Measurements from ENCODE around the gene SH3RF2. TPM values are rescaled to one million over a fixed set of nuclear protein-coding genes. Genes with fewer than 3 reads are reported as not detected.
"Not testable (repeated sequence)": the region's sequence is repeated elsewhere in the genome, so short reads cannot be mapped to it uniquely, and the experiment has no call there.

Gene SH3RF2
- total RNA-seq, 2 experiments from 2014 or later = not detected

DNA sequence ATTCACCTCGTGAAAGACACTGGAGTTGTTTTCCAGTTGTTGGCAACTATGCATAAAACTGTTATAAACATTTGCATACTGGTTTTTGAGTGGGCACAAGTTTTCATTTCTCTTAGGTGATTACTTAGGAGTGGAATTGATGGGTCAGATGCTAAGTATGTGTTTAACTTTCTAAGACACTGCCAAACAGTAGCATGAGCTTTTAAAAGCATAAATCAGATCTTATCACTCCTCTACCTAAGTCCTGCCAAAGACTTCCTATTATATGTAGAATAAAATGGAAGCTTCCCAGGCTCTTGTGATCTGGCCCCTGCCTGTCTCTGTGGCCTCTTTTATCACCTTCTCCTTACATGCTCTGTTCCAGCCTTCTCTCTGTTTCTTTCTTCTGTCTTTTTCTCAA, 72.6 kb downstream of the SH3RF2 start:
- Histone ChIP-seq H3K9me2 (ENCODE audit: insufficient read depth, low read length) (no peaks in the 10 kb centered on the region), H2AFZ (ENCODE audit: low read length) (no peak overlapping the region), H3K27ac (ENCODE audit: low read depth, low read length, poor library complexity, severe bottlenecking) (no peak overlapping the region), H3K79me2 (ENCODE audit: insufficient read depth, low read depth, low read length) (no peaks in the 10 kb centered on the region), H3K4me1 (ENCODE audit: insufficient read depth, low read length, poor library complexity, severe bottlenecking) (no peaks in the 10 kb centered on the region), H3K9me3 (ENCODE audit: low read length) (no peaks in the 10 kb centered on the region), H3K4me2 (ENCODE audit: low read length) (no peak overlapping the region), H3K36me3 (ENCODE audit: insufficient read depth, low read length) (no peaks in the 10 kb centered on the region), H3K4me3 (ENCODE audit: low read depth, low read length, poor library complexity, severe bottlenecking) (no peak overlapping the region), H4K20me1 (ENCODE audit: insufficient read depth, low read length) (no peaks in the 10 kb centered on the region)
- no TSS peak for BruUV-seq (replicated peaks)
- CTCF ChIA-PET (ENCODE audit: unreplicated experiment) = no interaction called here
- intact Hi-C loops (cut with micrococcal nuclease; ENCODE audit: unreplicated experiment) = no loop called here
- TF ChIP-seq, protein P1, sequence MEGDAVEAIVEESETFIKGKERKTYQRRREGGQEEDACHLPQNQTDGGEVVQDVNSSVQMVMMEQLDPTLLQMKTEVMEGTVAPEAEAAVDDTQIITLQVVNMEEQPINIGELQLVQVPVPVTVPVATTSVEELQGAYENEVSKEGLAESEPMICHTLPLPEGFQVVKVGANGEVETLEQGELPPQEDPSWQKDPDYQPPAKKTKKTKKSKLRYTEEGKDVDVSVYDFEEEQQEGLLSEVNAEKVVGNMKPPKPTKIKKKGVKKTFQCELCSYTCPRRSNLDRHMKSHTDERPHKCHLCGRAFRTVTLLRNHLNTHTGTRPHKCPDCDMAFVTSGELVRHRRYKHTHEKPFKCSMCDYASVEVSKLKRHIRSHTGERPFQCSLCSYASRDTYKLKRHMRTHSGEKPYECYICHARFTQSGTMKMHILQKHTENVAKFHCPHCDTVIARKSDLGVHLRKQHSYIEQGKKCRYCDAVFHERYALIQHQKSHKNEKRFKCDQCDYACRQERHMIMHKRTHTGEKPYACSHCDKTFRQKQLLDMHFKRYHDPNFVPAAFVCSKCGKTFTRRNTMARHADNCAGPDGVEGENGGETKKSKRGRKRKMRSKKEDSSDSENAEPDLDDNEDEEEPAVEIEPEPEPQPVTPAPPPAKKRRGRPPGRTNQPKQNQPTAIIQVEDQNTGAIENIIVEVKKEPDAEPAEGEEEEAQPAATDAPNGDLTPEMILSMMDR (conservative IDR thresholded peaks at IDR 0.05; ENCODE audit: low read length) = no peak
- no peak for TF ChIP-seq EZH2phosphoT487 (IDR thresholded peaks at IDR 0.05; ENCODE audit: borderline replicate concordance, low read depth, low read length)
- DNase-seq (ENCODE audit: low spot score) = no peak
- POLR2A ChIA-PET = interaction anchor here (0.6 to 0.7 kb wide), 2 partner anchors 14 to 74 kb away, joined by 3 to 5 read pairs; no protein-coding TSS in a partner anchor

DNA sequence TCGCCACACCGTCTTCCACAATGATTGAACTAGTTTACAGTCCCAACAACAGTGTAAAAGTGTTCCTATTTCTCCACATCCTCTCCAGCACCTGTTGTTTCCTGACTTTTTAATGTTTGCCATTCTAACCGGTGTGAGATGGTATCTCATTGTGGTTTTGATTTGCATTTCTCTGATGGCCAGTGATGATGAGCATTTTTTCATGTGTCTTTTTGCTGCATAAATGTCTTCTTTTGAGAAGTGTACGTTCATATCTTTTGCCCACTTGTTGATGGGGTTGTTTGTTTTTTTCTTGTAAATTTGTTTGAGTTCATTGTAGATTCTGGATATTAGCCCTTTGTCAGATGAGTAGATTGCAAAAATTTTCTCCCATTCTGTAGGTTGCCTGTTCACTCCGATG, 74.1 kb downstream of the SH3RF2 start:
- H3K36me3 ChIP-seq (ENCODE audit: insufficient read depth, low read length); H3K9me3 ChIP-seq (ENCODE audit: low read length); DNase-seq (ENCODE audit: low spot score); H3K79me2 ChIP-seq (ENCODE audit: insufficient read depth, low read depth, low read length); H3K4me2 ChIP-seq (ENCODE audit: low read length); BruUV-seq (replicated peaks); CTCF ChIA-PET (ENCODE audit: unreplicated experiment); intact Hi-C loops (cut with micrococcal nuclease; ENCODE audit: unreplicated experiment); POLR2A ChIA-PET; H3K27ac ChIP-seq (ENCODE audit: low read depth, low read length, poor library complexity, severe bottlenecking); H3K4me3 ChIP-seq (ENCODE audit: low read depth, low read length, poor library complexity, severe bottlenecking); H3K4me1 ChIP-seq (ENCODE audit: insufficient read depth, low read length, poor library complexity, severe bottlenecking); H2AFZ ChIP-seq (ENCODE audit: low read length); H3K9me2 ChIP-seq (ENCODE audit: insufficient read depth, low read length); H4K20me1 ChIP-seq (ENCODE audit: insufficient read depth, low read length): not testable (repeated sequence)

DNA sequence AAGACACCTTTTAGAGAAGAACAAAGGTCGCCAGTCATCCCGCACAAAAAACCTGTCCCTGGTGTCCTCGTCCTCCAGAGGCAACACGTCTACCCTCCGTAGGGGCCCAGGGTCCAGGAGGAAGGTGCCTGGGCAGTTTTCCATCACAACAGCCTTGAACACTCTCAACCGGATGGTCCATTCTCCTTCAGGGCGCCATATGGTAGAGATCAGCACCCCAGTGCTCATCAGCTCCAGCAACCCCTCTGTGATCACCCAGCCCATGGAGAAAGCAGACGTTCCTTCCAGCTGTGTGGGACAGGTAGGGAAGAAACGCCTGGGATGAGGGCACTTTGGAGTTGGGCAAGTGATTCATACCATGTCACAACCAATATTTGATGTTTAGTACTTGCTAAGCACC, 77.4 kb downstream of the SH3RF2 start:
- no peaks in the 10 kb centered on the region for H3K36me3 ChIP-seq (ENCODE audit: insufficient read depth, low read length)
- no peak overlapping the region for H2AFZ ChIP-seq (ENCODE audit: low read length)
- H3K9me3 ChIP-seq (ENCODE audit: low read length) = no peaks in the 10 kb centered on the region
- TF ChIP-seq, protein P1 (conservative IDR thresholded peaks at IDR 0.05; ENCODE audit: low read length) = no peak
- TF ChIP-seq EZH2phosphoT487 (IDR thresholded peaks at IDR 0.05; ENCODE audit: borderline replicate concordance, low read depth, low read length) = no peak
- no peaks in the 10 kb centered on the region for H3K9me2 ChIP-seq (ENCODE audit: insufficient read depth, low read length)
- H3K4me3 ChIP-seq (ENCODE audit: low read depth, low read length, poor library complexity, severe bottlenecking) = no peak overlapping the region
- H3K79me2 ChIP-seq (ENCODE audit: insufficient read depth, low read depth, low read length) = no peaks in the 10 kb centered on the region
- ChIA-PET CTCF (ENCODE audit: unreplicated experiment) (no interaction called here), POLR2A (no interaction called here)
- no TSS peak for BruUV-seq (replicated peaks)
- no peak for DNase-seq (ENCODE audit: low spot score)
- H4K20me1 ChIP-seq (ENCODE audit: insufficient read depth, low read length) = no peaks in the 10 kb centered on the region
- no peaks in the 10 kb centered on the region for H3K4me1 ChIP-seq (ENCODE audit: insufficient read depth, low read length, poor library complexity, severe bottlenecking)
- intact Hi-C loops (cut with micrococcal nuclease; ENCODE audit: unreplicated experiment) = no loop called here
- no peak overlapping the region for H3K4me2 ChIP-seq (ENCODE audit: low read length)
- no peak overlapping the region for H3K27ac ChIP-seq (ENCODE audit: low read depth, low read length, poor library complexity, severe bottlenecking)

Measured in OCI-LY7 (cell line).